22Rv1 (cell line): ENCODE measurements around the gene STC2.

Experiments
- ZFX ChIP-seq: fragments of 450-650 bp; IDR thresholded peaks from 2 replicates; pipeline ENCODE4 v1.6.1; 2017; ENCODE audit warnings: antibody characterized with exemption, borderline replicate concordance
- TF ChIP-seq, protein P1 (sequence below): fragments of 450-650 bp; IDR thresholded peaks from 2 replicates; pipeline ENCODE4 v1.5.1; 2017; ENCODE audit warnings: mild to moderate bottlenecking

DNA sequence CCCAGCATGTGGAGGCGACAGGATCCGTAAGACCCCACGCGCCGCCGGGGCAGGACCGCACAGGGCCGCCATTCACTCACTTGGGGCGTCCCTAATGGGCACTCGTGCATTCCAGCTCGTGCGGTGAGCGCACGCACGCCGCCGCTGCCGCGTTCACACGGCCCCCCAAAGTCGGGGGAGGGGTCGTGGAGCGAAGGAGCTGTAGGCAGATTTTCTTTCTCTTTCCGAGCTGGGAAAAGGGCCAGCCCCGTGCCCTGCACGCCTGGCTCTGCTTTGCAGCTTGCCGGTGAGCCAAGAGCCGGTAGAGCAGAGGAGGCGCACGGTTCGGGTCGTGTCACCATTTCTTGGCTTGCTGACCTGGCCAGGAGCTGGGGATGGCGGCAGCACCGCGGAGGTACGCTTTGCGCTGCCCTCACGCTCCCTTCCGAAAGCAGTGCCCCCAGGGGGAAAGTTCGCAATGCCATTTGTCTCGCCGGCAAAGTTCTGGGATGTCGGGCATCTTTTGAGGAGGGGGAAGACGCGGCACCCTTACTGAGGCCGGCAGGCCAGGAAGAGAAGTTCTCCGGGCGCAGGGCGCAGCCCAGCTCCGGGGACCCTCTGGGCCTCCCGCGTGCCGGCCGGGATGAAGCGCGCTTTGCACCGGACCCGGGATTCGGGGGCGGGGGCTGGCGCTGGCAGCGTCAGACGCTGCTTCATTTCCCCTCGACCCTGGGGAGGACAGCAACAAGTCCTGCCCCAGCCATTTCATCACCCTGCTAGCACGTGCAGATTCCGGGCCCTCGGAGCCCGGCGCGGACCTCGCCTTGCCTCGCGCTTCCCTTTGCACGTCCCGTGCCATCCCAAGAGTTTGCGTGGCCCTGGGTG lies 898 bp downstream of the STC2 start:
- TF ChIP-seq, protein P1, sequence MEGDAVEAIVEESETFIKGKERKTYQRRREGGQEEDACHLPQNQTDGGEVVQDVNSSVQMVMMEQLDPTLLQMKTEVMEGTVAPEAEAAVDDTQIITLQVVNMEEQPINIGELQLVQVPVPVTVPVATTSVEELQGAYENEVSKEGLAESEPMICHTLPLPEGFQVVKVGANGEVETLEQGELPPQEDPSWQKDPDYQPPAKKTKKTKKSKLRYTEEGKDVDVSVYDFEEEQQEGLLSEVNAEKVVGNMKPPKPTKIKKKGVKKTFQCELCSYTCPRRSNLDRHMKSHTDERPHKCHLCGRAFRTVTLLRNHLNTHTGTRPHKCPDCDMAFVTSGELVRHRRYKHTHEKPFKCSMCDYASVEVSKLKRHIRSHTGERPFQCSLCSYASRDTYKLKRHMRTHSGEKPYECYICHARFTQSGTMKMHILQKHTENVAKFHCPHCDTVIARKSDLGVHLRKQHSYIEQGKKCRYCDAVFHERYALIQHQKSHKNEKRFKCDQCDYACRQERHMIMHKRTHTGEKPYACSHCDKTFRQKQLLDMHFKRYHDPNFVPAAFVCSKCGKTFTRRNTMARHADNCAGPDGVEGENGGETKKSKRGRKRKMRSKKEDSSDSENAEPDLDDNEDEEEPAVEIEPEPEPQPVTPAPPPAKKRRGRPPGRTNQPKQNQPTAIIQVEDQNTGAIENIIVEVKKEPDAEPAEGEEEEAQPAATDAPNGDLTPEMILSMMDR = no peak
- no peak for TF ChIP-seq ZFX
